ENCODE data around the gene PYGO2. TPM values are rescaled to one million over a fixed set of nuclear protein-coding genes. Genes with fewer than 3 reads are reported as not detected.

Gene PYGO2
- total RNA-seq, 2 experiments from 2014 or later: 30.3 to 32.8 TPM

- Histone ChIP-seq H3K36me3 (ENCODE audit: insufficient read depth, low read length) (peaks cover 63% of the 10 kb centered on the region), H3K27ac (ENCODE audit: low read depth in 1 of 2, low read length in 2 of 2) (peak overlapping the region in 1 of 2 donors; percentile 3), H3K4me1 (ENCODE audit: insufficient read depth, low read length) (peaks cover 79% of the 10 kb centered on the region), H3K9me3 (ENCODE audit: control insufficient read depth in 1 of 2, insufficient read depth in 1 of 2, low read length in 2 of 2) (no peaks in the 10 kb centered on the region), H3K27me3 (ENCODE audit: control insufficient read depth in 1 of 2, insufficient read depth in 2 of 2, low read length in 2 of 2) (no peaks in the 10 kb centered on the region), H3K4me3 (ENCODE audit: low read length) (no peak overlapping the region)
- Mint-ChIP-seq H3K27me3 (no peaks in the 10 kb centered on the region), H3K4me3 (peak overlapping the region; percentile 3), H3K4me1 (ENCODE audit: low read depth) (peaks cover 50% of the 10 kb centered on the region), H3K9me3 (no peaks in the 10 kb centered on the region), H3K27ac (peak overlapping the region; percentile 84), H3K36me3 (ENCODE audit: low read depth) (peaks cover 74% of the 10 kb centered on the region)
- no peak for TF ChIP-seq CTCF (IDR thresholded peaks at IDR 0.05)
- peak in 1 of 14 experiments; percentile 34 for DNase-seq
- intact Hi-C loops (cut with DNase I, micrococcal nuclease): no loop called here
- ChIA-PET POLR2A (interaction anchor here (0.6 to 2.1 kb wide), 3 partner anchors 10 to 1033 kb away, joined by 3 to 15 read pairs (median 3); partner anchors contain the start of gene PMVK), CTCF (no interaction called here)
- no peak for ATAC-seq (ENCODE audit: poor library complexity)
Measured at GRCh38 chr1:154945962-154946850, 15.4 kb downstream of the PYGO2 start.

- H3K27me3 Mint-ChIP-seq: no peaks in the 10 kb centered on the region
- H3K4me3 ChIP-seq (ENCODE audit: low read length): no peak overlapping the region
- H3K9me3 Mint-ChIP-seq: no peaks in the 10 kb centered on the region
- no peaks in the 10 kb centered on the region for H3K9me3 ChIP-seq (ENCODE audit: control insufficient read depth in 1 of 2, insufficient read depth in 1 of 2, low read length in 2 of 2)
- no peak for TF ChIP-seq CTCF (IDR thresholded peaks at IDR 0.05)
- peak in 1 of 14 experiments; percentile 40 for DNase-seq
- peaks cover 53% of the 10 kb centered on the region for H3K4me1 Mint-ChIP-seq (ENCODE audit: low read depth)
- peak overlapping the region; percentile 94 for H3K27ac Mint-ChIP-seq
- no peak overlapping the region for H3K4me3 Mint-ChIP-seq
- H3K27me3 ChIP-seq (ENCODE audit: control insufficient read depth in 1 of 2, insufficient read depth in 2 of 2, low read length in 2 of 2): no peaks in the 10 kb centered on the region
- peaks cover 79% of the 10 kb centered on the region for H3K4me1 ChIP-seq (ENCODE audit: insufficient read depth, low read length)
- intact Hi-C loops (cut with DNase I, micrococcal nuclease): no loop called here
- H3K36me3 ChIP-seq (ENCODE audit: insufficient read depth, low read length): peaks cover 55% of the 10 kb centered on the region
- peaks cover 68% of the 10 kb centered on the region for H3K36me3 Mint-ChIP-seq (ENCODE audit: low read depth)
- H3K27ac ChIP-seq (ENCODE audit: low read depth in 1 of 2, low read length in 2 of 2): no peak overlapping the region
- ChIA-PET POLR2A (interaction anchor here (0.6 to 2.1 kb wide), 3 partner anchors 9 to 1034 kb away, joined by 3 to 15 read pairs (median 3); partner anchors contain the start of gene PMVK), CTCF (interaction anchor here (1.0 kb wide), 1 partner anchor 140 kb away, joined by 3 read pairs; no protein-coding TSS in a partner anchor)
- no peak for ATAC-seq (ENCODE audit: poor library complexity)
Measured at GRCh38 chr1:154945160-154945961, 16.2 kb downstream of the PYGO2 start.

- no peaks in the 10 kb centered on the region for H3K9me3 ChIP-seq (ENCODE audit: control insufficient read depth in 1 of 2, insufficient read depth in 1 of 2, low read length in 2 of 2)
- ChIA-PET CTCF (interaction anchor here (0.6 to 1.1 kb wide), 6 partner anchors 17 to 335 kb away, joined by 3 to 5 read pairs (median 3); partner anchors contain the start of gene PYGO2), POLR2A (interaction anchor here (1.2 to 2.1 kb wide), 4 partner anchors 8 to 385 kb away, joined by 3 to 15 read pairs (median 5); partner anchors contain the start of gene PMVK)
- TF ChIP-seq CTCF (IDR thresholded peaks at IDR 0.05): no peak
- intact Hi-C loops (cut with DNase I, micrococcal nuclease): no loop called here
- H3K36me3 ChIP-seq (ENCODE audit: insufficient read depth, low read length): peaks cover 52% of the 10 kb centered on the region
- Mint-ChIP-seq H3K9me3 (no peaks in the 10 kb centered on the region), H3K36me3 (ENCODE audit: low read depth) (peaks cover 64% of the 10 kb centered on the region), H3K4me1 (ENCODE audit: low read depth) (peaks cover 56% of the 10 kb centered on the region), H3K27me3 (no peaks in the 10 kb centered on the region), H3K27ac (peak overlapping the region; percentile 94), H3K4me3 (peak overlapping the region; percentile 61)
- H3K4me1 ChIP-seq (ENCODE audit: insufficient read depth, low read length): peaks cover 79% of the 10 kb centered on the region
- H3K4me3 ChIP-seq (ENCODE audit: low read length): no peak overlapping the region
- H3K27ac ChIP-seq (ENCODE audit: low read depth in 1 of 2, low read length in 2 of 2): peak overlapping the region; percentile 42 to 80
- H3K27me3 ChIP-seq (ENCODE audit: control insufficient read depth in 1 of 2, insufficient read depth in 2 of 2, low read length in 2 of 2): no peaks in the 10 kb centered on the region
- ATAC-seq (ENCODE audit: poor library complexity): no peak
- DNase-seq: no peak
Measured at GRCh38 chr1:154944401-154945159, 17.0 kb downstream of the PYGO2 start.
